ENCODE results near the gene SLC25A23.

- TF ChIP-seq CTCF (IDR thresholded peaks at IDR 0.05) (no peak), POLR2A (IDR thresholded peaks at IDR 0.05) (no peak), EP300 (IDR thresholded peaks at IDR 0.05) (no peak)
These were observed 17.4 kb upstream of the SLC25A23 start for GRCh38 chr19:6476896-6477431.

All from ovary (tissue), 3 donors.